K562 (cell line): ENCODE results near the gene SNRPB. TPM values are rescaled to one million over a fixed set of nuclear protein-coding genes. Genes with fewer than 3 reads are reported as not detected.
A peak's percentile ranks its signal among the peaks of the same experiment; 100 is the strongest.

Experiments used
- ARID2 ChIP-seq: fragments of 450-650 bp; IDR thresholded peaks from 2 replicates; pipeline ENCODE4 v1.6.1; 2017; ENCODE audit warnings: antibody characterized with exemption, mild to moderate bottlenecking
- ATF1 ChIP-seq, 2 experiments: fragments of 450-650 bp in 1 of 2; IDR thresholded peaks; 2 replicates each; pipeline ENCODE4 v1.6.1; 2016; ENCODE audit warnings: missing compliant biosample characterization in 1 of 2, missing genetic modification characterization in 1 of 2
- CHD2 ChIP-seq: IDR thresholded peaks from 2 replicates; pipeline ENCODE4 v1.6.1; 2011; ENCODE audit warnings: low read depth, low read length
- COPS2 ChIP-seq: fragments of 450-650 bp; conservative IDR thresholded peaks from 2 replicates; pipeline ENCODE4 v1.6.1; 2016; ENCODE audit warnings: mild to moderate bottlenecking, moderate library complexity
- JUNB ChIP-seq: fragments of 450-650 bp; formaldehyde crosslinking; conservative IDR thresholded peaks from 2 replicates; pipeline ENCODE4 v1.4.0; 2020; ENCODE audit warnings: mild to moderate bottlenecking
- LARP7 ChIP-seq: fragments of 450-650 bp; IDR thresholded peaks from 2 replicates; pipeline ENCODE4 v1.6.1; 2016
- PKNOX1 ChIP-seq: fragments of 450-650 bp; IDR thresholded peaks from 2 replicates; pipeline ENCODE4 v1.6.1; 2016
- RB1 ChIP-seq: fragments of 450-650 bp; IDR thresholded peaks from 2 replicates; pipeline ENCODE4 v1.6.1; 2017; ENCODE audit warnings: low read depth, mild to moderate bottlenecking
- SIX5 ChIP-seq, 2 experiments: IDR thresholded peaks; 2 replicates each; pipeline ENCODE4 v1.6.1; 2011; ENCODE audit warnings: low read length in 2 of 2, borderline replicate concordance in 1 of 2, low read depth in 1 of 2, mild to moderate bottlenecking in 1 of 2, moderate library complexity in 1 of 2; ENCODE audit not compliant: insufficient read depth in 1 of 2
- SMAD4 ChIP-seq: fragments of 250-450 bp; sonication (Bioruptor Pico); conservative IDR thresholded peaks from 2 replicates; pipeline ENCODE4 v1.8.0; 2021; ENCODE audit warnings: inconsistent platforms, mild to moderate bottlenecking, moderate library complexity
- SMARCE1 ChIP-seq: fragments of 450-650 bp; IDR thresholded peaks from 2 replicates; pipeline ENCODE4 v1.7.1; 2016; ENCODE audit warnings: mild to moderate bottlenecking
- SNIP1 ChIP-seq: fragments of 450-650 bp; IDR thresholded peaks from 2 replicates; pipeline ENCODE4 v1.7.1; 2017; ENCODE audit warnings: low read depth, mild to moderate bottlenecking
- TCF7L2 ChIP-seq: fragments of 150-350 bp; IDR thresholded peaks from 2 replicates; pipeline ENCODE4 v1.6.1; 2016; ENCODE audit warnings: low read depth, mild to moderate bottlenecking, low read length, moderate library complexity
- TEAD1 ChIP-seq, 2 experiments: fragments of 450-650 bp in 1 of 2; sonication (generic) in 1 of 2; formaldehyde crosslinking; IDR thresholded peaks; 2 replicates each; pipeline versions ENCODE4 v1.4.0 to v1.8.0; 2020 to 2022; ENCODE audit warnings: mild to moderate bottlenecking in 2 of 2, missing genetic modification reagents in 1 of 2
- TRIM28 ChIP-seq: fragments of 450-650 bp; IDR thresholded peaks from 2 replicates; pipeline ENCODE4 v1.6.1; 2017
- WHSC1 ChIP-seq: IDR thresholded peaks from one replicate; pipeline ENCODE4 v1.6.1; 2012; ENCODE audit warnings: low read length, control low read depth, inconsistent platforms
- ZBTB11 ChIP-seq, 3 experiments: fragments of 200-800 bp in 1 of 3; fragments of 250-450 bp in 1 of 3; fragments of 450-650 bp in 1 of 3; sonication (Bioruptor Pico) in 1 of 3; sonication (Bioruptor generic) in 1 of 3; formaldehyde crosslinking in 1 of 3; IDR thresholded peaks; 2 replicates each; pipeline versions ENCODE4 v1.6.1 to v1.8.0; 2016 to 2022; ENCODE audit warnings: mild to moderate bottlenecking in 2 of 3, missing genetic modification characterization in 2 of 3, missing compliant biosample characterization in 1 of 3, moderate library complexity in 1 of 3
- ZNF174 ChIP-seq: fragments of 250-450 bp; sonication (Bioruptor Pico); IDR thresholded peaks from 2 replicates; pipeline ENCODE4 v1.4.0; 2020; ENCODE audit warnings: mild to moderate bottlenecking
- ZNF280B ChIP-seq: fragments of 250-450 bp; sonication (Bioruptor Pico); IDR thresholded peaks from 2 replicates; pipeline ENCODE4 v1.5.1; 2021; ENCODE audit warnings: mild to moderate bottlenecking
- ZNF384 ChIP-seq: IDR thresholded peaks from 2 replicates; pipeline ENCODE4 v1.6.1; 2012; ENCODE audit warnings: low read depth, low read length, improper control_type of control experiment
- ZNF436 ChIP-seq: fragments of 250-450, 450-650 bp; sonication (Bioruptor Pico); formaldehyde crosslinking; IDR thresholded peaks from 2 replicates; pipeline ENCODE4 v1.7.0; 2020; ENCODE audit warnings: mild to moderate bottlenecking
- ZNF511 ChIP-seq: sonication (generic); formaldehyde crosslinking; IDR thresholded peaks from 2 replicates; pipeline ENCODE4 v1.8.0; 2022; ENCODE audit warnings: mild to moderate bottlenecking, missing genetic modification reagents
- ZNF668 ChIP-seq: fragments of 250-450 bp; sonication (Bioruptor Pico); IDR thresholded peaks from 2 replicates; pipeline ENCODE4 v1.8.0; 2022; ENCODE audit warnings: mild to moderate bottlenecking, inconsistent platforms
- polyA plus RNA-seq, 8 experiments: library from polyadenylated mRNA; depleted of rRNA in 4 of 8; stranded (reverse) in 5 of 8; unstranded in 3 of 8; fragments of >200 nt; fragmentation: Nextera tagmentation in 2 of 8; fragmentation: Illumina TruSeq in 1 of 8; extraction: Ambion mirVana in 2 of 8; extraction: Trizol in 1 of 8; gene quantifications; 2 replicates each; pipeline versions ENCODE4 v1.2.1 to v1.2.3, GENCODE V29; 2011 to 2014; ENCODE audit warnings: inconsistent platforms in 1 of 8, missing spikeins in 1 of 8
- total RNA-seq, 7 experiments: library from RNA; depleted of rRNA in 6 of 7; stranded (reverse); fragments of >200 nt in 6 of 7; fragmentation: Illumina TruSeq in 2 of 7; extraction: Trizol in 2 of 7; gene quantifications; 2 replicates each; pipeline versions ENCODE4 v1.2.1 to v1.2.3, GENCODE V29; 2011 to 2021; ENCODE audit warnings: low replicate concordance in 1 of 7

Gene SNRPB
- total and polyA plus RNA-seq, 9 of the 15 experiments (the other 6 are each of a cell fraction or from before 2014, with no cell fraction given): 13.1 to 615 (median 266) TPM

GRCh38 chr20:2508631-2509467, 38.3 kb upstream of the SNRPB start, which contains the start of gene ZNF343 (continued):
- TF ChIP-seq COPS2 (no peak), RB1 (no peak), SMAD4 (CRISPR knock-in tag) (no peak), SMARCE1 (no peak), SIX5 (IDR thresholded peaks at IDR 0.05; ENCODE audit: borderline replicate concordance in 1 of 2, insufficient read depth in 1 of 2, low read depth in 1 of 2, low read length in 2 of 2) (peak; percentile 69 to 84; a peak in 3 of 4 replicates), ZNF384 (no peak), ZNF174 (CRISPR knock-in tag) (no peak), CHD2 (no peak; the same call in 1 of the 2 replicates), ARID2 (no peak), ZBTB11 (CRISPR knock-in tag; IDR thresholded peaks at IDR 0.05) (peak in 1 of 3 experiments; percentile 64; a peak in 2 of 6 replicates), ATF1 (CRISPR knock-in tag; IDR thresholded peaks at IDR 0.05) (no peak), ATF1 (tag; IDR thresholded peaks at IDR 0.05) (peak; percentile 72), WHSC1 (no peak), LARP7 (no peak), JUNB (CRISPR knock-in tag) (no peak), TCF7L2 (no peak), TRIM28 (no peak), ZNF436 (CRISPR knock-in tag) (no peak), ZNF280B (CRISPR knock-in tag) (no peak), ZNF668 (CRISPR knock-in tag) (no peak), TEAD1 (CRISPR knock-in tag; IDR thresholded peaks at IDR 0.05) (peak in 1 of 2 experiments; percentile 63; a peak in 1 of 4 replicates), ZNF511 (CRISPR knock-in tag) (no peak), PKNOX1 (peak; percentile 92), SNIP1 (no peak)
